OCI-LY7 (cell line): ENCODE measurements around the gene WDR82.

Source experiments
- EZH2phosphoT487 ChIP-seq: fragments of 200-600 bp; sonication (generic); IDR thresholded peaks from 2 replicates; pipeline ENCODE4 v1.6.1; 2018; ENCODE audit warnings: low read depth, borderline replicate concordance, mild to moderate bottlenecking, mixed run types, antibody characterized with exemption, low read length, moderate library complexity, mixed read lengths
- TF ChIP-seq, protein P1 (sequence below): fragments of 200-600 bp; sonication (generic); conservative IDR thresholded peaks from 2 replicates; pipeline ENCODE4 v1.5.1; 2014; ENCODE audit warnings: mild to moderate bottlenecking, antibody characterized with exemption, low read length, moderate library complexity, mixed read lengths

DNA sequence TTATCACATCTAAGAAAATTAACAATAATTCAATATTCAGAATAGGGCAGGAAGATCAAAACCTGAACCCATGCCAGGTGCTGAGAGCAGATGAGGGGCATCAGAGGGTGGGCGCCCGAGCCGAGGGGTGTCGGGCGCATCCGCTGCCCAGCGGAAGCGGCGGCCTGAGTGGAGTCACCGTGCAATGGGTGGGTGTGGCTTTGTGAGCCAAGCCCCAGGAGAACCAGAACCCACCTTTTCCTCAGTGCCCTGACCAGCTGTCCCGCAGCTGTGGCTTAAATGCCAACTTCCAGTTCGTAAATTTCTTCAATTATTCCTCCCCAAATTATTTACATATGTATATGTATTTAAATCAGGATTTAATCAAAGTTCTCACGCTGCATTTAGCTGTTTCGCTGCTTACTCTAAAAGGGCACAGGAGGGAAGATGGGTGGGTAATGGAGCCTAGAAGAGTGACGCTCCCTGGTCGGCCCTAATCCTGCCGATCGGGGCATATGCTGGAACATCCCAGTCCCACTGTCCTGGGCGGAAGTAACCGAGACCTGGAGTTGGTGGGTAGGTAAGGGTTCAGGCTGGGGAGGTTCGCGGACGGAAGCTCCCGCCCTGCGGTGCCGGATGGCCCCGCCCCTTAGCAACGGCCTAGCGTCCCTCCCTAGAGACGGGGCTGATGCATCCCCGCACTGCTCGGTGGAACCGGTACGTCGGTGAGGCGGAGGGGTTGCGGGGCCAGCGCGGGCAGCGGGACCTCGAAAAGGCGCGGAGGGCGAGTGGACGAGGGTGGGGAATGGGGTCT, 39.0 kb upstream of the WDR82 start:
- TF ChIP-seq, protein P1, sequence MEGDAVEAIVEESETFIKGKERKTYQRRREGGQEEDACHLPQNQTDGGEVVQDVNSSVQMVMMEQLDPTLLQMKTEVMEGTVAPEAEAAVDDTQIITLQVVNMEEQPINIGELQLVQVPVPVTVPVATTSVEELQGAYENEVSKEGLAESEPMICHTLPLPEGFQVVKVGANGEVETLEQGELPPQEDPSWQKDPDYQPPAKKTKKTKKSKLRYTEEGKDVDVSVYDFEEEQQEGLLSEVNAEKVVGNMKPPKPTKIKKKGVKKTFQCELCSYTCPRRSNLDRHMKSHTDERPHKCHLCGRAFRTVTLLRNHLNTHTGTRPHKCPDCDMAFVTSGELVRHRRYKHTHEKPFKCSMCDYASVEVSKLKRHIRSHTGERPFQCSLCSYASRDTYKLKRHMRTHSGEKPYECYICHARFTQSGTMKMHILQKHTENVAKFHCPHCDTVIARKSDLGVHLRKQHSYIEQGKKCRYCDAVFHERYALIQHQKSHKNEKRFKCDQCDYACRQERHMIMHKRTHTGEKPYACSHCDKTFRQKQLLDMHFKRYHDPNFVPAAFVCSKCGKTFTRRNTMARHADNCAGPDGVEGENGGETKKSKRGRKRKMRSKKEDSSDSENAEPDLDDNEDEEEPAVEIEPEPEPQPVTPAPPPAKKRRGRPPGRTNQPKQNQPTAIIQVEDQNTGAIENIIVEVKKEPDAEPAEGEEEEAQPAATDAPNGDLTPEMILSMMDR, result no peak
- no peak for TF ChIP-seq EZH2phosphoT487
